ENCODE data around the gene ASPDH.

The ASPDH gene

GRCh38 chr19:50496189-50497021, 17.3 kb downstream of the ASPDH start:
- DNase-seq (ENCODE audit: low read depth), result no peak

GRCh38 chr19:50495020-50495531, 18.6 kb downstream of the ASPDH start:
- DNase-seq (ENCODE audit: low read depth), result no peak

- no peak for DNase-seq (ENCODE audit: low read depth)
Measured at GRCh38 chr19:50494186-50495019, 19.3 kb downstream of the ASPDH start.

GRCh38 chr19:50493171-50493570, 20.5 kb downstream of the ASPDH start:
- no peak for DNase-seq (ENCODE audit: low read depth)

- no peak for DNase-seq (ENCODE audit: low read depth)
Measured at GRCh38 chr19:50492303-50493052, 21.2 kb downstream of the ASPDH start.

- DNase-seq (ENCODE audit: low read depth), result no peak
Measured at GRCh38 chr19:50490991-50491472, 22.7 kb downstream of the ASPDH start.

GRCh38 chr19:50490411-50490811, 23.3 kb downstream of the ASPDH start:
- DNase-seq (ENCODE audit: low read depth), result no peak

- no peak for DNase-seq (ENCODE audit: low read depth)
Measured at GRCh38 chr19:50489461-50490011, 24.2 kb downstream of the ASPDH start.

- DNase-seq (ENCODE audit: low read depth), result no peak
Measured at GRCh38 chr19:50488389-50489194, 25.1 kb downstream of the ASPDH start.

- DNase-seq (ENCODE audit: low read depth), result peak; percentile 49
Measured at GRCh38 chr19:50486823-50487515, 26.7 kb downstream of the ASPDH start.

GRCh38 chr19:50485284-50485955, 28.3 kb downstream of the ASPDH start:
- no peak for DNase-seq (ENCODE audit: low read depth)

- DNase-seq (ENCODE audit: low read depth), result no peak
Measured at GRCh38 chr19:50482916-50483315, 30.8 kb downstream of the ASPDH start.

GRCh38 chr19:50482271-50482855, 31.4 kb downstream of the ASPDH start:
- DNase-seq (ENCODE audit: low read depth), result no peak

- no peak for DNase-seq (ENCODE audit: low read depth)
Measured at GRCh38 chr19:50481351-50482149, 32.2 kb downstream of the ASPDH start.

- DNase-seq (ENCODE audit: low read depth), result no peak
Measured at GRCh38 chr19:50480281-50481111, 33.2 kb downstream of the ASPDH start.

- no peak for DNase-seq (ENCODE audit: low read depth)
Measured at GRCh38 chr19:50479761-50480251, 33.9 kb downstream of the ASPDH start.

All from activated T-cell treated with anti-CD3 and anti-CD28 coated beads for 24 hours (primary cell).